Measurements from ENCODE around the gene CMIP.
"Not testable (repeated sequence)": the region's sequence is repeated elsewhere in the genome, so short reads cannot be mapped to it uniquely, and the experiment has no call there.

The CMIP gene

DNA sequence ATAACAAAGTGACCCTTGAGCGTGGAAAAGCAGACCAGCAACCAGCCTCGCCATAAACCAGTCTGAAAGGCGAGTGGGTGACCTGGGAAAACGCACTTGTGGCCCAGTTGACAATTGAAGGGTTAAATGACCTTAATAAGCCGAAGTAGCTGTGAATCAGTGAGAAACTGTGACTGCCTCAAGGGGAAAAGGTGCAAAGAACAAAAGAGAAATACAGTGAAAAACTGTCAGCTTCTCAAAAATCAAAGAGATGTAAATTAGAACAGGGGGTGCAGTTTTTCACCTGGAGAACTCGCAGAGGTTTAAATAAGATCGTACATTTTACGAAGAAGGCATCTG, 124.1 kb downstream of the CMIP start:
- no peak for DNase-seq (ENCODE audit: low spot score)

- no peak for DNase-seq (ENCODE audit: low spot score)
These were observed 124.9 kb downstream of the CMIP start for GRCh38 chr16:81569361-81570034.

GRCh38 chr16:81570151-81570846, 125.7 kb downstream of the CMIP start:
- DNase-seq (ENCODE audit: low spot score): no peak

- DNase-seq (ENCODE audit: low spot score): no peak
These were observed 126.6 kb downstream of the CMIP start for GRCh38 chr16:81571175-81571574.

- DNase-seq (ENCODE audit: low spot score): no peak
These were observed 127.2 kb downstream of the CMIP start for GRCh38 chr16:81571592-81572385.

- DNase-seq (ENCODE audit: low spot score): no peak
These were observed 128.0 kb downstream of the CMIP start for GRCh38 chr16:81572386-81573144.

GRCh38 chr16:81573533-81574020, 129.0 kb downstream of the CMIP start:
- DNase-seq (ENCODE audit: low spot score): no peak

- DNase-seq (ENCODE audit: low spot score): no peak
These were observed 129.6 kb downstream of the CMIP start for GRCh38 chr16:81574168-81574567.

DNA sequence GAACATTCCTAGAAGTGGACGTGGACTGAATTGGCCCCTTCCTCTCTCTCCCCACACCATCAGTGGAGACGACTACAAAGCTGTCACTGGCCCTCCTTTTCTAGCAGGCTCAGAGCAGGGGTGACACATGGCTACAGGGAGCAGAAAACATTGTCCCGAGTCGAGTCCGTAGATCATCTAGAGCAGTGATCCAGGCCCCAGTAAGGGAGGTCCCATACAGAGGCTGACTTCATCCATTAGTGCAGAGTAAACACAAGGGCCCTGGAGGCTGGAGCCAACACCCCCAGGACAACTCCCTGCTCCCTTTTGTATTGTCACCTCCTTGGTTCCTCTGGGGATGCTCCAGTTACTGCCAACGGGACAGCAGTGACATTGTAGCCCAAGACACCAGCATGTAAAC, 130.7 kb downstream of the CMIP start:
- no peak for DNase-seq (ENCODE audit: low spot score)

GRCh38 chr16:81575834-81576233, 131.2 kb downstream of the CMIP start:
- DNase-seq (ENCODE audit: low spot score): no peak

- DNase-seq (ENCODE audit: low spot score): no peak
These were observed 132.1 kb downstream of the CMIP start for GRCh38 chr16:81576696-81577095.

GRCh38 chr16:81577272-81577671, 132.7 kb downstream of the CMIP start:
- DNase-seq (ENCODE audit: low spot score): not testable (repeated sequence)

DNA sequence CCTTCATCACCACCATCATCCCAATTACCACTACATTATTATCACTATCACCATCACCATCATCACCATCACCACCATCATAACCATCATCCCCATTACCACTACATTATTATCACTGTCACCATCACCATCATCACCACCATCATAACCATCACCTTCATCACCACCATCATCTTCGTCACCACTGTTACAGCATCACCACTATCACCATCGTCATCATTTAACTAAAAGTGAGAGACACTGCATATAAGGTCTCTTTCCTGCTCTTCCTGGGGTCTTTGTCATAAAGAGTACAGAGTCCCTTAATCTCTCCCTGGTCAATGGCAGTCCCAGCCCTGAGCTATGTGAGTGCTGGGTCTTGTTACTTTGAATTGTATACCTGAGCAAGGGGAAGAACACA, 133.5 kb downstream of the CMIP start:
- no peak for DNase-seq (ENCODE audit: low spot score)

- DNase-seq (ENCODE audit: low spot score): no peak
These were observed 134.2 kb downstream of the CMIP start for GRCh38 chr16:81578636-81579413.

- DNase-seq (ENCODE audit: low spot score): no peak
These were observed 136.5 kb downstream of the CMIP start for GRCh38 chr16:81581107-81581506.

GRCh38 chr16:81582655-81583441, 138.2 kb downstream of the CMIP start:
- no peak for DNase-seq (ENCODE audit: low spot score)

DNA sequence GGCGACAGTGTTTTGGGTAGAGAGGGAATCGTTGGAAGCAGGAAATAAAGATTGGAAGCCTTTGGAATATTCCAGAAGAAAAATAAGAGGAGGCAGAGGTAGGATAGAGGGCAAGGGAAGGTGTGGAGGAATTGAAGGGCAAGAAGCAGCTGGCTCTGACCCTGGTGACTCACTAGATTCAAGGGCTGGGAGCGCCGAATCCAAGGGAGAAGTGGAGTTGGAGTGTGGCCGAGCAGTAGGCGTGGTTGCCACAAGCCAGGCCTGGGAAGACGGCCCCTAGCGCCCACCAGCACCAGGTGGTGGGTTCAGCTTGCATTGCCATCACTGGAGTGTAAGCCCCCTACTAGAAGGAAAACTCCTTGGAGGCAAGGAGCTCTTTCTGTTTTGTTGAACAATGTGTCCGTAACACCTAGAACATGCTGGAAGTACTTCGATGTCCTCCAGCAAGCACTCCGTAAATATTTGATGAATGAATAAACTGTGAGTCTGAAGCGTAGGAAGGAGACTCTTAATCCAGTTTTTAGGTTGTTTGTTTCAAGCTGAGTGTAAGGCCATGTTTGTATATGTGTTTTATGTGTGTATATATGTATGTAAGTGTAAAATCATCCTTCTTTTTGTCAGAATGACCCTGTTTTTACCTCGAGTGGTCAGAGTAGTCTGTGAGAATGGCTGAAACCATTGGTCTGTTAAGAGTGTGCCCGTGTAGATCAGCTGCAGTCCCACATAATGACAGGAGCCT, 139.5 kb downstream of the CMIP start:
- no peak for DNase-seq (ENCODE audit: low spot score)

DNA sequence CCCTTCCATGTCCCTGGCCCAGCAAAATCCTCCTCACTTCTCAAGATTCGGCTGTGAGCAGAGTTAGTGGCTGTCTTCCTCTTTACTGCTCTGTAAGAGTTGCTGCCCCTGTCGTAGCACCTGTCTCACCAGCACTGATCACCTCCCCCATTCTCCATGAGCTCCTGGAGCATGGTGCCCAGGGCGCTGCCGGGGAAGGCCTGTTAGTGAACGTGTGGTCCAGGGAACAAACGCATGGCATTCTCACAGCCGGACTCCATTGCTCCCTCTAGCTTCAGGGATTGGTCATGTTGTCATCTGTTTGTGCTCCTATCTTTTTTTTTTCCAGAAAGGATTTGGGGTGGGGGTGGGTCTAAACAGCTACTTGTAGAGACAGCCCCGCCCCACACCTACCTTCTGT, 141.2 kb downstream of the CMIP start:
- DNase-seq (ENCODE audit: low spot score): no peak

GRCh38 chr16:81586417-81586816, 141.8 kb downstream of the CMIP start:
- DNase-seq (ENCODE audit: low spot score): no peak

Measured in HuH-7.5 (cell line).